HL-60 (cell line): ENCODE results near the gene NR4A1.

Source experiments
- DNase-seq, 2 experiments: peaks; one replicate each; pipeline ENCODE4 v3.0.0-alpha.2; 2010 to 2020; ENCODE audit warnings: low read depth in 1 of 2, low spot score in 1 of 2
- H3K27ac ChIP-seq: fragments of 250-450 bp; sonication (Bioruptor Pico); replicated peaks from 2 replicates; pipeline ENCODE4 v1.5.1; 2020; ENCODE audit warnings: mild to moderate bottlenecking, moderate library complexity
- H3K27me3 ChIP-seq: fragments of 250-450 bp; sonication (Bioruptor Pico); 2 replicates; pipeline ENCODE4 v1.5.1; 2021; ENCODE audit warnings: mild to moderate bottlenecking, moderate library complexity; ENCODE audit not compliant: insufficient read depth, poor library complexity, severe bottlenecking
- H3K4me3 ChIP-seq: replicated peaks from 2 replicates; pipeline ENCODE4 v1.5.1; 2011; ENCODE audit warnings: mild to moderate bottlenecking, control low read depth, low read length; ENCODE audit not compliant: insufficient read depth
- GABPA ChIP-seq: IDR thresholded peaks from 2 replicates; pipeline ENCODE4 v1.6.1; 2012; ENCODE audit warnings: low read depth
- POLR2AphosphoS5 ChIP-seq: IDR thresholded peaks from 2 replicates; pipeline ENCODE4 v1.6.1; 2012; ENCODE audit warnings: low read depth
- REST ChIP-seq: IDR thresholded peaks from 2 replicates; pipeline ENCODE4 v1.6.1; 2012; ENCODE audit warnings: low read depth; ENCODE audit not compliant: insufficient replicate concordance
- SPI1 ChIP-seq: IDR thresholded peaks from 2 replicates; pipeline ENCODE4 v1.6.1; 2012; ENCODE audit warnings: low read depth, mild to moderate bottlenecking, borderline replicate concordance
- TF ChIP-seq, protein P1 (sequence below): IDR thresholded peaks from one replicate; pipeline ENCODE4 v1.5.1; 2011; ENCODE audit warnings: low read length, control low read depth, inconsistent platforms; ENCODE audit not compliant: insufficient read depth

The NR4A1 gene

DNA sequence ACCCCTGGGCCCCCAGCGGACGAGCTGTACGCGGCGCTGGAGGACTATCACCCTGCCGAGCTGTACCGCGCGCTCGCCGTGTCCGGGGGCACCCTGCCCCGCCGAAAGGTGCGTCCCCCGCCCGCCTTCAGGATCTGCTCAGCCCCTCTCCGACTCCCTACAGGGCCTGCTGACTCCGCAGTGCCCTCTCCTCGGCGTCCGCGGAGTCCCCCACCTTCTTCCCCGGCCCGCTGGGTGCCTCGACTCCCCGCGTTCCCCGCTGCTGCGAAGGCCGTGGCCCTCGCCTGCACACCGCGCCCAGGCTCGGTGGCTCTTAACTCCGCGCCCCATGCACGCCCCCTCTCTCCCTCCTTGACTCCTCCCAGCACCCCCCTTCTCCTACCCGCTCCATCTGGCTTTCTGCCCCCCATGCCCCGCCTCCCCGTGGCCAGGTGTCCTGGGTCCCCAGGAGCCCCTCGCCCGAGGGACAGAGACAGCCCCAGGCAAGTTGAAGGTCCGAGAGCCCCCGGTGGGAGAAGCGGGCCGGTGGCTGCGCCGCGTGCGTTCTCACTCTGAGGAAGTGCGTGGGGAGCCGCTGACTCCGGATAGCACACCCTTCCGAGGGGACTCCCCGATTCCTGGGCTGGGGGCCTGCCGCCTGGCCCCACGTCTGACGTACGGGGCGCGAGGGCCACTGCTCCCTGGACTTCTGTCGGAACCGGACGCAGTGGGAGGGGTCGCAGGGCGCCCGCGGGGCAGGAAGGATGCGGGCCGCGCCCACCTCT lies 43.9 kb upstream of the NR4A1 start:
- no peak overlapping the region; the same call in 1 of the 2 replicates for H3K4me3 ChIP-seq
- DNase-seq, result no peak
- no peak overlapping the region for H3K27ac ChIP-seq
- TF ChIP-seq SPI1 (no peak), REST (no peak), GABPA (no peak)
- TF ChIP-seq, protein P1, sequence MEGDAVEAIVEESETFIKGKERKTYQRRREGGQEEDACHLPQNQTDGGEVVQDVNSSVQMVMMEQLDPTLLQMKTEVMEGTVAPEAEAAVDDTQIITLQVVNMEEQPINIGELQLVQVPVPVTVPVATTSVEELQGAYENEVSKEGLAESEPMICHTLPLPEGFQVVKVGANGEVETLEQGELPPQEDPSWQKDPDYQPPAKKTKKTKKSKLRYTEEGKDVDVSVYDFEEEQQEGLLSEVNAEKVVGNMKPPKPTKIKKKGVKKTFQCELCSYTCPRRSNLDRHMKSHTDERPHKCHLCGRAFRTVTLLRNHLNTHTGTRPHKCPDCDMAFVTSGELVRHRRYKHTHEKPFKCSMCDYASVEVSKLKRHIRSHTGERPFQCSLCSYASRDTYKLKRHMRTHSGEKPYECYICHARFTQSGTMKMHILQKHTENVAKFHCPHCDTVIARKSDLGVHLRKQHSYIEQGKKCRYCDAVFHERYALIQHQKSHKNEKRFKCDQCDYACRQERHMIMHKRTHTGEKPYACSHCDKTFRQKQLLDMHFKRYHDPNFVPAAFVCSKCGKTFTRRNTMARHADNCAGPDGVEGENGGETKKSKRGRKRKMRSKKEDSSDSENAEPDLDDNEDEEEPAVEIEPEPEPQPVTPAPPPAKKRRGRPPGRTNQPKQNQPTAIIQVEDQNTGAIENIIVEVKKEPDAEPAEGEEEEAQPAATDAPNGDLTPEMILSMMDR, result no peak
- H3K27me3 ChIP-seq, result peaks cover 24% of the 10 kb centered on the region

- H3K27me3 ChIP-seq, result peaks cover 24% of the 10 kb centered on the region
- H3K4me3 ChIP-seq, result no peak overlapping the region
Measured at GRCh38 chr12:52007982-52008510, 43.2 kb upstream of the NR4A1 start.

More at GRCh38 chr12:52007982-52008510, 43.2 kb upstream of the NR4A1 start:
- no peak for DNase-seq
- H3K27ac ChIP-seq, result no peak overlapping the region
- TF ChIP-seq SPI1 (no peak), GABPA (no peak), POLR2AphosphoS5 (no peak), REST (no peak)
- TF ChIP-seq, protein P1, result no peak
